ENCODE data around the gene TMEM158.

DNA sequence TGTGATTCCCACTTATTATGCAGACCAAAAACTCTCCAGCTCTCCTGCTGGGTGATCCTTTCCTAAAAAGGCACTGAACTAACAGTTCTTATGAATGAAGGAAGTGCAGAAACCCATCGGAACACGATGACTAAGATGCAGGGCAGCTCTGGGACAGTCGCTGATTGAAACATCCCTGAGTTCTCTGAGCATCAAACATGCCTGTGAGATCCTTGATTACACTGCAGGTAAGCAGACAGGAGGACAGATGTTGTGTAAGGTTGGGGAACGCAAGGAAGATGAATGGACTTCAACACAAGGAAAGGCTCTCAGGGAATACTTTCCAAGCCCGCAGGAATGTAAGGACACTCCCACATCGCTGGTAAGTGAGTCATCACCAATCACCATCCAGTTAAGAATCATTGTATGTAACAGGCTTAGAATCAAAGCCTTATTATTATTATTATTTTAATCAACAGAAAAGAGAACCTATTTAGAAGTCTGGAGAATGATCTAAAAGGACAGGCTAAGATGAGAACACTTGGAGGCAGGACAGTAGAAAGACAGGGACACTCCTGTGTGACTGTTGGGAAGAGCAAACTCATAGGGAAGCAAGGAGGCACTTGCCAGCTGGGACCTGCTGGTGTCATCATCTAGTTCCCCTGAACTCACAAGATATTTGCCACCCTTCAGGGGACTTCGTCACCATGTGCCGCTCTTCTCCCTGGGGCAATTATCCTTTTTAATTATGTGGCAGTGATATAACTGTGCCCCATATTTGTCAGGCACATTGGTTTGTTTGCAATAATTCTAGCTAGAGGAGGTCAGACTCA lies 26.0 kb downstream of the TMEM158 start:
- TF ChIP-seq, protein P1, sequence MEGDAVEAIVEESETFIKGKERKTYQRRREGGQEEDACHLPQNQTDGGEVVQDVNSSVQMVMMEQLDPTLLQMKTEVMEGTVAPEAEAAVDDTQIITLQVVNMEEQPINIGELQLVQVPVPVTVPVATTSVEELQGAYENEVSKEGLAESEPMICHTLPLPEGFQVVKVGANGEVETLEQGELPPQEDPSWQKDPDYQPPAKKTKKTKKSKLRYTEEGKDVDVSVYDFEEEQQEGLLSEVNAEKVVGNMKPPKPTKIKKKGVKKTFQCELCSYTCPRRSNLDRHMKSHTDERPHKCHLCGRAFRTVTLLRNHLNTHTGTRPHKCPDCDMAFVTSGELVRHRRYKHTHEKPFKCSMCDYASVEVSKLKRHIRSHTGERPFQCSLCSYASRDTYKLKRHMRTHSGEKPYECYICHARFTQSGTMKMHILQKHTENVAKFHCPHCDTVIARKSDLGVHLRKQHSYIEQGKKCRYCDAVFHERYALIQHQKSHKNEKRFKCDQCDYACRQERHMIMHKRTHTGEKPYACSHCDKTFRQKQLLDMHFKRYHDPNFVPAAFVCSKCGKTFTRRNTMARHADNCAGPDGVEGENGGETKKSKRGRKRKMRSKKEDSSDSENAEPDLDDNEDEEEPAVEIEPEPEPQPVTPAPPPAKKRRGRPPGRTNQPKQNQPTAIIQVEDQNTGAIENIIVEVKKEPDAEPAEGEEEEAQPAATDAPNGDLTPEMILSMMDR (IDR thresholded peaks at IDR 0.05; ENCODE audit: insufficient read depth, low read length, poor library complexity, severe bottlenecking), result no peak
- TF ChIP-seq EZH2phosphoT487 (conservative IDR thresholded peaks at IDR 0.05; ENCODE audit: low read length), result no peak

Data from SU-DHL-6 (cell line).